Activated CD4-positive, alpha-beta T cell treated with anti-CD3 and anti-CD28 coated beads, Interleukin-2, Interleukin-6, amounts not matched to agents 100 ng/mL and 50 ng/mL, durations not matched to agents 16 hours and 8 hours (primary cell): ENCODE measurements around the gene PLA2G2E.

ENCODE experiments used
- DNase-seq: peaks from one replicate; pipeline ENCODE4 v3.0.0-alpha.2; 2020

The PLA2G2E gene

GRCh38 chr1:19926296-19927129, 3.1 kb upstream of the PLA2G2E start:
- DNase-seq = no peak

GRCh38 chr1:19925342-19926070, 2.1 kb upstream of the PLA2G2E start:
- no peak for DNase-seq

- no peak for DNase-seq
These were observed 533 bp upstream of the PLA2G2E start for GRCh38 chr1:19923953-19924346.

- DNase-seq = no peak
These were observed 1.3 kb downstream of the PLA2G2E start for GRCh38 chr1:19922015-19922688.

GRCh38 chr1:19921310-19921709, 2.1 kb downstream of the PLA2G2E start:
- no peak for DNase-seq

GRCh38 chr1:19920132-19920710, 3.2 kb downstream of the PLA2G2E start:
- no peak for DNase-seq

GRCh38 chr1:19918057-19918456, 5.4 kb downstream of the PLA2G2E start:
- DNase-seq = peak; percentile 83

- no peak for DNase-seq
These were observed 12.8 kb downstream of the PLA2G2E start for GRCh38 chr1:19910650-19911049.

GRCh38 chr1:19909971-19910370, 13.4 kb downstream of the PLA2G2E start:
- no peak for DNase-seq

- no peak for DNase-seq
These were observed 14.0 kb downstream of the PLA2G2E start for GRCh38 chr1:19909392-19909791.

- no peak for DNase-seq
These were observed 16.0 kb downstream of the PLA2G2E start for GRCh38 chr1:19907456-19907855.

GRCh38 chr1:19903621-19904020, 19.8 kb downstream of the PLA2G2E start:
- DNase-seq = no peak

GRCh38 chr1:19901653-19902052, 21.8 kb downstream of the PLA2G2E start:
- no peak for DNase-seq

GRCh38 chr1:19894218-19894617, 29.2 kb downstream of the PLA2G2E start:
- no peak for DNase-seq

GRCh38 chr1:19893687-19894086, 29.7 kb downstream of the PLA2G2E start:
- DNase-seq = no peak

GRCh38 chr1:19892628-19893168, 30.7 kb downstream of the PLA2G2E start:
- DNase-seq = no peak

- no peak for DNase-seq
These were observed 31.3 kb downstream of the PLA2G2E start for GRCh38 chr1:19892129-19892528.

GRCh38 chr1:19889656-19890055, 33.8 kb downstream of the PLA2G2E start:
- DNase-seq = no peak

GRCh38 chr1:19888112-19888511, 35.3 kb downstream of the PLA2G2E start:
- no peak for DNase-seq

GRCh38 chr1:19885821-19886220, 37.6 kb downstream of the PLA2G2E start:
- no peak for DNase-seq

- no peak for DNase-seq
These were observed 39.1 kb downstream of the PLA2G2E start for GRCh38 chr1:19884312-19884711.

- DNase-seq = peak; percentile 98
These were observed 41.0 kb downstream of the PLA2G2E start, which contains the start of gene OTUD3 for GRCh38 chr1:19882111-19883071. TSS of gene OTUD3 (plus strand) at chr1:19882395. CDS start at chr1:19882514, 119 bp downstream.
